Aorta (tissue), 5 donors: ENCODE data around the gene RALB. TPM values are rescaled to one million over a fixed set of nuclear protein-coding genes. Genes with fewer than 3 reads are reported as not detected.

ENCODE experiments used
- ATAC-seq: fragments of 200-7000 bp; cut with Tn5 transposase; one replicate; pipeline ENCODE4 v1.9.1; 2022; ENCODE audit warnings: moderate library complexity; ENCODE audit not compliant: low FRiP score
- DNase-seq, 2 donors: peaks; one replicate each; pipeline ENCODE4 v3.0.0-alpha.2; 2020
- H3K27ac ChIP-seq, 2 donors: one replicate each; pipeline ENCODE4 v1.5.1; 2013; ENCODE audit warnings: low read length in 2 of 2, mild to moderate bottlenecking in 2 of 2, moderate library complexity in 2 of 2, control low read depth in 1 of 2, inconsistent platforms in 1 of 2, low read depth in 1 of 2
- H3K27me3 ChIP-seq, 2 donors: one replicate each; pipeline ENCODE4 v1.6.1; 2013; ENCODE audit warnings: control low read depth in 1 of 2, low read length in 1 of 2, mild to moderate bottlenecking in 1 of 2, moderate library complexity in 1 of 2; ENCODE audit not compliant: insufficient read depth in 2 of 2, control insufficient read depth in 1 of 2
- H3K36me3 ChIP-seq, 2 donors: one replicate each; pipeline ENCODE4 v1.6.1; 2013; ENCODE audit warnings: control low read depth in 1 of 2, low read length in 1 of 2, mild to moderate bottlenecking in 1 of 2; ENCODE audit not compliant: insufficient read depth in 2 of 2, control insufficient read depth in 1 of 2
- H3K4me1 ChIP-seq, 2 donors: one replicate each; pipeline ENCODE4 v1.6.1; 2013; ENCODE audit warnings: low read length in 2 of 2, control low read depth in 1 of 2, mild to moderate bottlenecking in 1 of 2, moderate library complexity in 1 of 2; ENCODE audit not compliant: insufficient read depth in 2 of 2, control insufficient read depth in 1 of 2
- H3K4me3 ChIP-seq, 2 donors: one replicate each; pipeline ENCODE4 v1.5.1; 2013; ENCODE audit warnings: low read length in 2 of 2, control low read depth in 1 of 2, mild to moderate bottlenecking in 1 of 2
- H3K9me3 ChIP-seq: one replicate; pipeline ENCODE4 v1.6.1; 2013; ENCODE audit warnings: mild to moderate bottlenecking, low read length; ENCODE audit not compliant: control insufficient read depth
- WGBS, 2 donors: extraction: QIAGEN DNeasy Blood & Tissue Kit; methylation state at CpG; one replicate each; pipeline ENCODE4 v1.1.7; 2013; 5-methylcytosine and 5-hydroxymethylcytosine counted together
- intact Hi-C, 2 donors: fragments of 100-400 bp; cut with DNase I; formaldehyde crosslinking; loops; one replicate each; pipeline versions ENCODE4 v1.14.2 to v1.15.0; 2022
- polyA plus RNA-seq, 2 donors: library from polyadenylated mRNA; stranded (reverse); fragments of 200-250 nt; gene quantifications; one replicate each; pipeline ENCODE4 v1.2.3, GENCODE V29; 2013
- total RNA-seq, 2 donors: library from RNA; stranded (reverse); fragmentation: NEBNext Ultra II Directional; extraction: Animal tissue kit (Norgen Biotek cat#: 25700); gene quantifications; one replicate each; pipeline ENCODE4 v1.2.1, GENCODE V29; 2021
- donor health status: healthy with polysubstance abuse.
- donor health status: Bipolar disorder and iron deficiency.
- donor health status: DM: no; HTN: no; CAD: no.
- donor health status: DM: no; HTN: no; CAD: no.
- donor health status: DM: yes; HTN: yes; CAD: no.

The RALB gene
- total and polyA plus RNA-seq, 4 donors: 43.3 to 80.3 (median 50.1) TPM

DNA sequence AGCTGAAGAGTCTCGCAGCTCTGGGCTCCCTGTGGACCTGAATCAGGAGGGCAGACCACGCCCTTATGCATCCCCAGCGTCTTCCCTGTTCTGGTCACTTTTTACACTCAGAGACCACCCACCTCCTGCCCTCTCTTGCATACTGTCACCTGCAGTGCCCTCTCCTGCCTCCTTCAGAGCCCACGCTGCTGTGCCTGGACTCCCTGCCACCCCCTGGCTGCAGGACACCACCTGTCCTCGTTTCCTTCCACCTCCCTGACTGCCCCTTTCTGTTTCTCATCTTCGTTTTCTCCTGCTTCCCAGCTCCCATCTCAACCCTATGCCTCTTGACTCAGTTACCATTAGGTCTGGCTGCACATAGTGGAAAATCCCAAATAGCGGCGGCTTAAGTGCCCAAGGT, 84.1 kb downstream of the RALB start:
- H3K4me3 ChIP-seq: no peak overlapping the region
- intact Hi-C loops: no loop called here
- no peaks in the 10 kb centered on the region for H3K4me1 ChIP-seq
- WGBS, 2 donors: 92 to 94% methylated on average over 8 of the region's 8 CpGs
- H3K27me3 ChIP-seq: no peaks in the 10 kb centered on the region
- no peaks in the 10 kb centered on the region for H3K36me3 ChIP-seq
- no peak overlapping the region for H3K27ac ChIP-seq
- no peak for ATAC-seq
- DNase-seq: no peak
- H3K9me3 ChIP-seq: no peaks in the 10 kb centered on the region

DNA sequence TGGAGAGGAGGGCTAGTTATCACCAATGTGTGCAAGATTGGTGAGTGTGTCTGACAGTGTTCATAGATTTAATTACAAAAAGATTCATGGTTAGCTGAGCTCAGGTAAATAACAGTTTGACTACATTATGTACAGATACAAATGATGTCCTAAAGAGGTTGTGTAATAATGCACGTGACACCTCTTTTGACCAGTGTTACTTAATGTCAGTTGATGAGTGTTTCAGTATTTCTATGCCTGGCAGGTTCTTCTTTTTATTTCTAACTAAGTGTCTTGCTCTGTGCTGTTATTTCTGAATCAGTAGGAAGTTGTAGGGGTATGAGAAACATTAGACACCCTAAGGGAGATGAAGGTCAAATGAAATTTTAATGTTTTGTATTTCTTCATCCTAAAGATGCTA, 85.4 kb downstream of the RALB start:
- 88 to 95% methylated on average over 1 of the region's 1 CpG for WGBS, 2 donors
- Histone ChIP-seq H3K27ac (no peak overlapping the region), H3K36me3 (no peaks in the 10 kb centered on the region), H3K27me3 (no peaks in the 10 kb centered on the region), H3K4me3 (no peak overlapping the region), H3K4me1 (no peaks in the 10 kb centered on the region), H3K9me3 (no peaks in the 10 kb centered on the region)
- DNase-seq (no peak), ATAC-seq (no peak)
- intact Hi-C loops: no loop called here

DNA sequence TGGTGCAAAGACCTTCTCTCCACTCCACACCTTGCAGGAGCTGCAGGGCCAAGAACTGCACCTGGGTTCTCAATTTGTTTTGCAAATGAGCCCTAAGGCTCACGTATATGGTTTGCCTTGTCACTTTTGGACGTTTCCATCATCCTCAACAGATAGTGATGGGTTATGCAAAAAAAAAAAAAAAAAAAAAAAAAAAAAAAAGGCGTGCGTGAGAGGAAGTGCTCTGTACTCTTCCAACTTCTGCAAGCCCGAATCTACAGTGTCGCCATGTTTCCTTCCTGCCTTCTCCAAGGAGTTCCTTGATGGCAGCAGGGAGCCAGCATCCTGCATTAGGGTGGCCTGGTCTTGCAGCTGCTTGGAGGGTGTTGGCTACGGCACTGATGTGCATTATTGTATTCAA, 89.3 kb downstream of the RALB start:
- WGBS, 2 donors: 66 to 74% methylated on average over 7 of the region's 7 CpGs
- Histone ChIP-seq H3K4me3 (no peak overlapping the region), H3K9me3 (no peaks in the 10 kb centered on the region), H3K27me3 (no peaks in the 10 kb centered on the region), H3K27ac (no peak overlapping the region), H3K36me3 (no peaks in the 10 kb centered on the region), H3K4me1 (no peaks in the 10 kb centered on the region)
- DNase-seq (no peak), ATAC-seq (no peak)
- intact Hi-C loops: loop anchor here (10.0 kb wide), 4 partner anchors 103 to 743 kb away; no protein-coding TSS in a partner anchor

DNA sequence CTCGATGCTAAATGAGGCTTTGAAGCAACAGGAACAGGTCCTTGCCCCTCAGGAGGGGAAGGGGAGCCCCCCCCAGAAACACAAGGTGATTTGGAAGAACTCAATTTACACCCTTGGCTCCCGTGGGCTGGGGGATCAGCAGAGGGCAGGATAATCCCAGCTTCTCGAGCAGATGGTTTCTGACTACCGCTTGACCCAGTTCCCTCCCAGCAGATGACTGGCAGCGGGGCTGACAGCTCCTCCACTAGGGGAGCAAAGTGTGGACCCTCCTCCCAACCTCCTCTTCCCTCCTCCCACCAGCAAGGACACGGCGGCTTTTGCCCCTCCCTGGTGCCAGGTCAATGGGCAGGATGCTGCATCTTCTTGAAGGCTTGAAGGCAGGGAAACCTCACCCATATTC, 89.8 kb downstream of the RALB start:
- no peaks in the 10 kb centered on the region for H3K4me1 ChIP-seq
- H3K9me3 ChIP-seq: no peaks in the 10 kb centered on the region
- DNase-seq: no peak
- no peak overlapping the region for H3K27ac ChIP-seq
- no peak for ATAC-seq
- H3K27me3 ChIP-seq: no peaks in the 10 kb centered on the region
- no peak overlapping the region for H3K4me3 ChIP-seq
- no peaks in the 10 kb centered on the region for H3K36me3 ChIP-seq
- 27 to 45% methylated on average over 7 of the region's 7 CpGs for WGBS, 2 donors
- intact Hi-C loops: loop anchor here (10.0 kb wide), 4 partner anchors 102 to 742 kb away; no protein-coding TSS in a partner anchor

GRCh38 chr2:120343100-120343432, 90.4 kb downstream of the RALB start:
- Histone ChIP-seq H3K36me3 (no peaks in the 10 kb centered on the region), H3K27me3 (no peaks in the 10 kb centered on the region), H3K27ac (no peak overlapping the region), H3K9me3 (no peaks in the 10 kb centered on the region), H3K4me3 (no peak overlapping the region), H3K4me1 (no peaks in the 10 kb centered on the region)
- WGBS, 2 donors: 20 to 26% methylated on average over 5 of the region's 5 CpGs
- intact Hi-C loops: loop anchor here (1.0 to 10.0 kb wide), 6 partner anchors 102 to 742 kb away; no protein-coding TSS in a partner anchor
- ATAC-seq (no peak), DNase-seq (no peak)

DNA sequence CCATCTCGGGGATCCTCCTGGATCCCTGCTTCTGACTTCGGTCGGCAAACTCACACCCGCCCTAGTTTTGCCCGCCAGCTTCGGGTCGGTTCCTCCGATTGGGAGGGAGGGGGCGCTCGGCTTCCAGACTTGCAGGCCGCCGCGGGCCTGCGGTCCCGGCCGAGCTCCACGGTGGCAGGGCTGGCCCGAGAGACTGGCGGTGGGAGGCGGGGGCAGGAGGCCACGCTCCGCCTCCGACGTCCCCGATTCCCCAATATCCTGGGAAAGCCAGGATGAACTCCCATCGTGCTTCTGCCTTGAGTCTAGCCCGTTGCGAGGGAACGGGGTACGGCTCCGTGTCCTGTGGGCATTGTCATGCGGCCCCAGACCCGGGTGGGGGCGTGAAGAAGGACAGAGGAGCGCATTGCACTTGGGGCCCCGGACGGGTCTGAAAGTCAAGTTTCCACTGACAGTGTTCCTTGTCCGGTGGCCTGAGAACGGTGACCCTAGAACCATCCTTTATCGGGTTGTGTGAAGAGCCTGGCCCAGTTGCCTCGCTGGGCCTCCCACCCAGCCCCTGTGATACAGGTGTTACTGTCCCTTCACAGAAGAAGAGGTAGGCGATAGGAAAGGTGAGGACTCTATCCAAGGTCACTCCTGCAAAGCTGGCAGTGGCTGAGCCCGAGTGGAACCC, 90.9 kb downstream of the RALB start:
- intact Hi-C loops: loop anchor here (1.0 to 10.0 kb wide), 7 partner anchors 101 to 741 kb away; no protein-coding TSS in a partner anchor
- Histone ChIP-seq H3K27ac (no peak overlapping the region), H3K36me3 (no peaks in the 10 kb centered on the region), H3K27me3 (no peaks in the 10 kb centered on the region), H3K9me3 (no peaks in the 10 kb centered on the region), H3K4me1 (no peaks in the 10 kb centered on the region), H3K4me3 (no peak overlapping the region)
- ATAC-seq: peak; percentile 90
- peak; percentile 86 to 95 for DNase-seq
- WGBS, 2 donors: 4% methylated on average over 43 of the region's 43 CpGs

Other genes starting within 250 kb of the RALB start
- 10 to 100 TPM; 18.2 to 21.8 TPM for gene EPB41L5, start 239.8 kb upstream of the RALB start, total RNA-seq
- 1 to 10 TPM; 4.3 to 4.6 TPM for gene EPB41L5, start 239.8 kb upstream of the RALB start, polyA plus RNA-seq
- 10 to 100 TPM; 17.5 to 20.8 TPM for gene TMEM185B, start 29.5 kb upstream of the RALB start, total RNA-seq
- gene TMEM185B, start 29.5 kb upstream of the RALB start, polyA plus RNA-seq: 1 to 10 TPM; 4.9 to 8.0 TPM
- gene INHBB, start 93.3 kb downstream of the RALB start, total RNA-seq: 10 to 100 TPM; 19.3 to 21.9 TPM
- gene INHBB, start 93.3 kb downstream of the RALB start, polyA plus RNA-seq: under 1 TPM; 0.43 to 0.50 TPM